Fibroblast of pulmonary artery (primary cell): Measurements from ENCODE around the gene PPFIA4.

Experiments used
- DNase-seq: peaks from one replicate; pipeline ENCODE4 v3.0.0-alpha.2; 2010; ENCODE audit warnings: low read depth
- H3K4me3 ChIP-seq: replicated peaks from 2 replicates; pipeline ENCODE4 v1.5.1; 2011; ENCODE audit warnings: low read depth, mild to moderate bottlenecking, control low read depth, low read length, moderate library complexity
- TF ChIP-seq, protein P1 (sequence below): IDR thresholded peaks from 2 replicates; pipeline ENCODE4 v1.5.1; 2011; ENCODE audit warnings: mild to moderate bottlenecking, control low read depth, low read length, inconsistent platforms; ENCODE audit errors: missing control alignments

The PPFIA4 gene

DNA sequence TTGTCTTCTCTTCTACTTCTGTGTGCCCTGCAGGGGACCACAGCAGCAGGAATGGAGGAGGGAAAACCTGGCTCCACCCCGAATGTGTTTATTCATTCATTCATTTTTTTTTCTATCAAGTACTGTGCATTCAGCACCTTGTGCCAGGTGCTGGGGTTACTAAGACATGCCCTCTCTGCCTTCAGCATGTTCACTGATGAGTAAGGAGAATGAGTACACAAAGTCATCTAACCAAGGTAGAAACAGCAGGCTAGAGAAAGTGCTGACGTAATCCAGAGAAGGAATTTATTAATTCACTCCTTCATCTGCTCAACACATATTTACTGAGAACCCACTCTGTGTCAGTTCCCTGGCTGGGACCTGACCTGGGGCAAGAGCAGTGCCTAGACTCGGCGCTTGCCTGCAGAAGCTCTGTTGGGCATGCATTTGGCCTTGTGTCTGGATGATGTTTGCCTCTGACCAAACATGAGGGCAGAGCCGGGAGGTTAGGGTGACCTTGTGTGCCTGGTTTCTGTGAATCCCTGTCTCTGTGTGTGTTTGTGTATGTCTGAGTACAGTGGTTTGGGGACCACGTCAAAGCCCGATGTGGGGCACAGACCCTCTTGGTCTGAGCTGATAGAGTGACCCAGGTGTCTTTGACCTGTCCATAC is 62.8 kb downstream of the PPFIA4 start:
- TF ChIP-seq, protein P1, sequence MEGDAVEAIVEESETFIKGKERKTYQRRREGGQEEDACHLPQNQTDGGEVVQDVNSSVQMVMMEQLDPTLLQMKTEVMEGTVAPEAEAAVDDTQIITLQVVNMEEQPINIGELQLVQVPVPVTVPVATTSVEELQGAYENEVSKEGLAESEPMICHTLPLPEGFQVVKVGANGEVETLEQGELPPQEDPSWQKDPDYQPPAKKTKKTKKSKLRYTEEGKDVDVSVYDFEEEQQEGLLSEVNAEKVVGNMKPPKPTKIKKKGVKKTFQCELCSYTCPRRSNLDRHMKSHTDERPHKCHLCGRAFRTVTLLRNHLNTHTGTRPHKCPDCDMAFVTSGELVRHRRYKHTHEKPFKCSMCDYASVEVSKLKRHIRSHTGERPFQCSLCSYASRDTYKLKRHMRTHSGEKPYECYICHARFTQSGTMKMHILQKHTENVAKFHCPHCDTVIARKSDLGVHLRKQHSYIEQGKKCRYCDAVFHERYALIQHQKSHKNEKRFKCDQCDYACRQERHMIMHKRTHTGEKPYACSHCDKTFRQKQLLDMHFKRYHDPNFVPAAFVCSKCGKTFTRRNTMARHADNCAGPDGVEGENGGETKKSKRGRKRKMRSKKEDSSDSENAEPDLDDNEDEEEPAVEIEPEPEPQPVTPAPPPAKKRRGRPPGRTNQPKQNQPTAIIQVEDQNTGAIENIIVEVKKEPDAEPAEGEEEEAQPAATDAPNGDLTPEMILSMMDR: no peak
- DNase-seq: no peak
- H3K4me3 ChIP-seq: no peak overlapping the region

DNA sequence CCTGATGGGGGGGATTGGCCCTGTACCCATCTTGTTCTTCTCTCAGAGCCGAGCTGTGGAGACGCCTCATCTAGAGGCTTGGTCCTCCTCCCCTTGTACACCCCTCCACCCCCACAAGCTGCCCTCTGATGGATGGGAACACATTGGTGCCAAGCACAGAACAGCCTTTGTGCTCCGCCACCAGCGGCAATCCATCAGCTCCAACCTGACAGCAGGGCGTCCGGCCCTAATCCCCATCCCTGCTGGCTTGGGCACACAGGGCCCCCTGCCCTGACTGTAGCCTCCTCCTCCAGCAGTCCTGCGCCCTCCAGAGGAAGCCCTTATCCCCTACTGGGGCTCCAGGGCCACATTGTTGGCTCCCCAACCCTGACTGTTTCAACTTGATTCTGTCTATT is 63.4 kb downstream of the PPFIA4 start:
- no peak for DNase-seq
- no peak overlapping the region for H3K4me3 ChIP-seq
- TF ChIP-seq, protein P1: no peak

DNA sequence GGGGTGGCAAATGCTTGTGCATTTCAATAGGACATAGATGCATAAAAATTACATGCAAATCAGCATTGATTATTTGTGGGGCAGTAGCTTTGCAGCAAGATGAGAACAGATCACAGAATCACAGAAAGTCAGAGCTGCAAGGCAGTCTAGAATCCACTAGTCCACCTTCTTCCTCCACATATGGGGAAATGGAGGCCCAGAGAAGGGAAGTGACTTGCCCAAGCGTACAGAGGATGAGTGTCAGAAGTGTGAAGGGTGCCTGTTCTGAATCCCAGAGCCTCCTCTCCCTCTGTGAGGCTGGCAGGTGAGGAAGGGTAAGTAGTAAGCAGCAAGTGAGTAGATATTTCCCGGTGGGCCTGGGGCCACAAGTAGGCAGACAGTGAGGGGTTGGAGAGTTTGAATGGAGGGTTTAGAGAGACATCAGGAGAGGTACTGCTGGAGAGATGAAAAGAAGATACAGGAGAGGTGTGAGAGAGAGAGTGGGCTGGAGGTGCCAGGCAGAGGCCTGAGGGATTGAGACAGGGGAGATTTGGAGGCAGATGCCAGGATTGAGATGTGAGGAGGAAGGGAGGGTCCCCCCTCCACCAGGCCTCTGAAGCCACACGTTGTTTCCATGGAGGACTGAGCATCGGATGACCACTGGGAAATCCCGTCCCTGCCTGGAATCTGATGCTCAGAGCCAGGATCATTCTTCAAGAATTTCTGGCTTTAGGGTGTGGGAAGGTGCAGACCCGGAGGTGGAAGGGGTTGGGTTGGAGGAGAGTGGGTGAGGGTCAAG is 64.3 kb downstream of the PPFIA4 start:
- no peak overlapping the region for H3K4me3 ChIP-seq
- TF ChIP-seq, protein P1: no peak
- no peak for DNase-seq

DNA sequence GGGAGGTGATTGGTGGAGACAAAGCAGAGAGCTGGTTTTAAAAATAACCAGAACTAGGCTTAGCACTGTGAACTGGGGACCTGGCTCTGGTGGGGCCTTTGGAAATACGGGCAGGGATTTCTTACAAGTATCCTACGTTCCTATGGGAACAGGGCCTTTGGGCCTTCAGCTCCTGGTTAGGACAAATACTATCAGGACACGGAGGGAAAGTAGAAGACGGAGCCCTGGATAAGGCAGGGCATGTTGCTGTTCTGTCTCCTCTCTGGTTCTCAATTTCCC is 64.8 kb downstream of the PPFIA4 start:
- no peak for DNase-seq
- H3K4me3 ChIP-seq: no peak overlapping the region
- TF ChIP-seq, protein P1: no peak

DNA sequence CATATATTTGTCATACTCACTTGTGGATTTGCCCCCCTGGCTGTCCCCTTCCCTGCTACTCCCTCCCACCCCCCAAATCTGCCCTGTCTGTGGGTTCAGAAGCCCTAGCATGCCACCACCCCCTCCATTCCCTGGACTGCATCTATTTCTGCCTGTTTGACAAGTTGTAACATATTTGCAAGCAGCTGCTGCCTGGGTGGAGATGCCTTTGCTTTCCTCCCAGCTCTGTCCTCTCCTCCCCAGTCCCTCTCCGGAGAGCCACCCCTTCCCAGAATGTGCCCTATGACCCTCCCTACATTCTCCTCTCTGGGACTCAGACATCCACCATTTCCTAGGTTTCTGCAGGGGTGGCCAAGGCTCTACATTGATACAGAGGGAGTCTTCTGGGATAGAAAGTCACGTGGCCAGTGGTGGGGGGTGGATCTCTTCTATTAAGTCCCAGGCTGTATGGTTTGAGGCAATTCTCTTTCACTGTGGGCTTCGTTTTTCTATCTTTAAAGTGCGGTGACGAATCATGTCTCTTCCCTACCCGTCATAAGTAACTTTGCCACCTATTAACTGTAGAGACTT is 65.6 kb downstream of the PPFIA4 start:
- TF ChIP-seq, protein P1: no peak
- no peak overlapping the region for H3K4me3 ChIP-seq
- no peak for DNase-seq

DNA sequence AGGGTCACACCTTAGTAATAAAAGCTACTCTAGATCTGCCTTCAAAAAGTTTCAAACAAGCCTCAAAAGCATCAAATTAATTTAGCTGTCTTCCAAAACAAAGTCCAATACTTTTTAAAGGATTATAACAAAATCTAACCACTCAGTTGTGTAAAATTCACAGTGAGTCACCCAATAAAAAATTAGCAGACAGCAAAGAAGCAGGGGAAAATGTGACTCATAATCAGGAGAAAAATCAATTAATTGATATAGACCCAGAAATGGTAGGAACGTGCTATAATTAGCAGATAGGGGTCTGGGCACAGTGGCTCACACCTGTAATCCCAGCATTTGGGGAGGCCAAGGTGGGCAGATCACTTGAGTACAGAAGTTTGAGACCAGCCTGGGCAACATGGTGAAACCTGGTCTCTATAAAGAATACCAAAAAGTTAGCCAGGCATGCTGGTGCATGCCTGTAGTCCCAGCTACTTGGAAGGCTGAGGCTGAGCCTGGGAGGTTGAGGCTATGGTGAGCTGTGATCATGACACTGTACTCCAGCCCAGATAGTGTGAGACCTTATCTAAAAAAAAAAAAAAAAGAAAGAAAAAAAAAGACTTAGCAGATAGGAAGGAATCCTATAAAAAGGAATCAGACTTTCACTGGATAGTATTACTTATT is 67.6 kb downstream of the PPFIA4 start:
- no peak overlapping the region for H3K4me3 ChIP-seq
- no peak for DNase-seq
- TF ChIP-seq, protein P1: no peak
